LNCaP clone FGC (cell line): ENCODE measurements around the gene CD70.

Experiments used
- DNase-seq: peaks from one replicate; pipeline ENCODE4 v3.0.0-alpha.2; 2011; ENCODE audit warnings: low read depth
- H3K4me3 ChIP-seq: 2 replicates; pipeline ENCODE4 v1.5.1; 2011; ENCODE audit warnings: mild to moderate bottlenecking, low read depth, low read length, control low read depth
- CTCF ChIP-seq: IDR thresholded peaks from 2 replicates; pipeline ENCODE4 v1.5.1; 2012; ENCODE audit warnings: mild to moderate bottlenecking; ENCODE audit not compliant: control insufficient read depth, insufficient read depth; ENCODE audit errors: extremely low read depth

Gene CD70

GRCh38 chr19:6590258-6590826 lies 608 bp downstream of the CD70 start:
- no peak overlapping the region for H3K4me3 ChIP-seq
- no peak for DNase-seq
- no peak for TF ChIP-seq CTCF

- TF ChIP-seq CTCF = no peak
- no peak overlapping the region for H3K4me3 ChIP-seq
- DNase-seq = no peak
Measured at GRCh38 chr19:6589711-6590257, 1.2 kb downstream of the CD70 start.

GRCh38 chr19:6588508-6589345 lies 2.2 kb downstream of the CD70 start:
- no peak for TF ChIP-seq CTCF
- H3K4me3 ChIP-seq = no peak overlapping the region
- DNase-seq = no peak

- DNase-seq = no peak
- no peak for TF ChIP-seq CTCF
- H3K4me3 ChIP-seq = no peak overlapping the region
Measured at GRCh38 chr19:6587998-6588507, 2.9 kb downstream of the CD70 start.

- DNase-seq = no peak
- TF ChIP-seq CTCF = no peak
- peak overlapping the region; percentile 16; the same call in 1 of the 2 replicates for H3K4me3 ChIP-seq
Measured at GRCh38 chr19:6587093-6587820, 3.7 kb downstream of the CD70 start.

GRCh38 chr19:6586726-6587092 lies 4.2 kb downstream of the CD70 start:
- no peak for DNase-seq
- no peak for TF ChIP-seq CTCF
- peak overlapping the region; percentile 16; the same call in 1 of the 2 replicates for H3K4me3 ChIP-seq
